DOHH2 (cell line): ENCODE data around the gene GALNT14.

ENCODE experiments used
- H3F3A ChIP-seq: fragments of 200-600 bp; sonication (generic), shearing (Covaris generic); 2 replicates; pipeline ENCODE4 v1.6.0; 2016; ENCODE audit warnings: antibody characterized with exemption, mild to moderate bottlenecking; ENCODE audit not compliant: control insufficient read depth, insufficient read depth
- H3K27ac ChIP-seq: fragments of 200-600 bp; sonication (generic); 2 replicates; pipeline ENCODE4 v1.5.1; 2014; ENCODE audit warnings: low read depth, mild to moderate bottlenecking, low read length, moderate library complexity
- H3K27me3 ChIP-seq: fragments of 200-600 bp; sonication (generic); 2 replicates; pipeline ENCODE4 v1.6.1; 2014; ENCODE audit warnings: mild to moderate bottlenecking, low read length, mixed read lengths; ENCODE audit not compliant: control insufficient read depth
- H3K36me3 ChIP-seq: fragments of 200-600 bp; sonication (generic); 2 replicates; pipeline ENCODE4 v1.6.1; 2014; ENCODE audit warnings: mild to moderate bottlenecking, low read length, moderate library complexity, mixed read lengths; ENCODE audit not compliant: control insufficient read depth
- H3K4me1 ChIP-seq: fragments of 200-600 bp; sonication (generic); 2 replicates; pipeline ENCODE4 v1.6.1; 2014; ENCODE audit warnings: mild to moderate bottlenecking, low read length, mixed read lengths; ENCODE audit not compliant: control insufficient read depth
- H3K4me2 ChIP-seq: fragments of 200-600 bp; sonication (generic); 2 replicates; pipeline ENCODE4 v1.6.0; 2014; ENCODE audit warnings: mild to moderate bottlenecking, low read length, moderate library complexity
- H3K4me3 ChIP-seq: fragments of 200-600 bp; sonication (generic); 2 replicates; pipeline ENCODE4 v1.5.1; 2014; ENCODE audit warnings: mild to moderate bottlenecking, low read length, mixed read lengths
- H3K79me2 ChIP-seq: fragments of 200-600 bp; sonication (generic); 2 replicates; pipeline ENCODE4 v1.6.1; 2014; ENCODE audit warnings: mild to moderate bottlenecking, low read length, mixed read lengths; ENCODE audit not compliant: control insufficient read depth
- H3K9me2 ChIP-seq: fragments of 200-600 bp; sonication (generic); replicated peaks from 2 replicates; pipeline ENCODE4 v1.6.1; 2014; ENCODE audit warnings: mild to moderate bottlenecking, low read length, mixed read lengths; ENCODE audit not compliant: control insufficient read depth
- H3K9me3 ChIP-seq: fragments of 200-600 bp; sonication (generic); 2 replicates; pipeline ENCODE4 v1.6.1; 2014; ENCODE audit warnings: antibody characterized with exemption, low read length, mixed read lengths; ENCODE audit not compliant: control insufficient read depth, insufficient read depth
- H4K20me1 ChIP-seq: fragments of 200-600 bp; sonication (generic); 2 replicates; pipeline ENCODE4 v1.6.0; 2014; ENCODE audit warnings: low read depth, mild to moderate bottlenecking, antibody characterized with exemption, low read length, moderate library complexity; ENCODE audit not compliant: control insufficient read depth, insufficient read depth
- CTCF ChIP-seq: fragments of 200-600 bp; sonication (generic); IDR thresholded peaks from one replicate; pipeline ENCODE4 v1.5.1; 2014; ENCODE audit warnings: antibody characterized with exemption, mild to moderate bottlenecking, low read depth, low read length; ENCODE audit not compliant: poor library complexity, severe bottlenecking
- EZH2phosphoT487 ChIP-seq: fragments of 200-600 bp; sonication (generic); IDR thresholded peaks from 2 replicates; pipeline ENCODE4 v1.6.1; 2017; ENCODE audit warnings: borderline replicate concordance, mild to moderate bottlenecking, antibody characterized with exemption, low read length, moderate library complexity, mixed read lengths

GALNT14 gene

GRCh38 chr2:30933496-30933895 is 204.7 kb downstream of the GALNT14 start:
- TF ChIP-seq CTCF (no peak), EZH2phosphoT487 (no peak)
- no peaks in the 10 kb centered on the region for H3F3A ChIP-seq

GRCh38 chr2:30932870-30933269 is 205.4 kb downstream of the GALNT14 start:
- H3K4me3 ChIP-seq = no peak overlapping the region
- TF ChIP-seq CTCF (no peak), EZH2phosphoT487 (no peak)
- no peaks in the 10 kb centered on the region for H3K9me2 ChIP-seq
- H3K27me3 ChIP-seq = no peaks in the 10 kb centered on the region
- no peaks in the 10 kb centered on the region for H3K79me2 ChIP-seq
- no peak overlapping the region for H3K27ac ChIP-seq
- H3K9me3 ChIP-seq = no peaks in the 10 kb centered on the region
- H3F3A ChIP-seq = no peaks in the 10 kb centered on the region
- no peaks in the 10 kb centered on the region for H3K4me1 ChIP-seq
- no peaks in the 10 kb centered on the region for H3K36me3 ChIP-seq
- no peak overlapping the region for H3K4me2 ChIP-seq
- H4K20me1 ChIP-seq = no peaks in the 10 kb centered on the region

More at GRCh38 chr2:30933496-30933895, 204.7 kb downstream of the GALNT14 start:
- Histone ChIP-seq H4K20me1 (no peaks in the 10 kb centered on the region), H3K9me2 (no peaks in the 10 kb centered on the region), H3K9me3 (no peaks in the 10 kb centered on the region), H3K4me2 (no peak overlapping the region), H3K27ac (no peak overlapping the region), H3K4me3 (no peak overlapping the region), H3K79me2 (no peaks in the 10 kb centered on the region), H3K27me3 (no peaks in the 10 kb centered on the region), H3K4me1 (no peaks in the 10 kb centered on the region), H3K36me3 (no peaks in the 10 kb centered on the region)

- Histone ChIP-seq H4K20me1 (no peaks in the 10 kb centered on the region), H3K27me3 (no peaks in the 10 kb centered on the region), H3K79me2 (no peaks in the 10 kb centered on the region), H3K9me3 (no peaks in the 10 kb centered on the region), H3K4me1 (no peaks in the 10 kb centered on the region), H3F3A (no peaks in the 10 kb centered on the region), H3K4me2 (no peak overlapping the region), H3K9me2 (no peaks in the 10 kb centered on the region), H3K36me3 (no peaks in the 10 kb centered on the region), H3K4me3 (no peak overlapping the region), H3K27ac (no peak overlapping the region)
- TF ChIP-seq CTCF (no peak), EZH2phosphoT487 (no peak)
Measured at GRCh38 chr2:30931841-30932407, 206.3 kb downstream of the GALNT14 start.
